H1 (cell line): Measurements from ENCODE around the gene FOXO1. TPM values are rescaled to one million over a fixed set of nuclear protein-coding genes. Genes with fewer than 3 reads are reported as not detected.

Experiments used
- BRCA1 ChIP-seq: IDR thresholded peaks from 2 replicates; pipeline ENCODE4 v1.6.1; 2012; ENCODE audit warnings: low read depth, low read length, improper control_type of control experiment
- JUN ChIP-seq: IDR thresholded peaks from 2 replicates; pipeline ENCODE4 v1.6.1; 2011; ENCODE audit warnings: low read depth, mild to moderate bottlenecking, improper control_type of control experiment, low read length
- JUND ChIP-seq: IDR thresholded peaks from 2 replicates; pipeline ENCODE4 v1.6.1; 2011; ENCODE audit warnings: mild to moderate bottlenecking, improper control_type of control experiment, low read length
- KDM4A ChIP-seq: IDR thresholded peaks from one replicate; pipeline ENCODE4 v1.7.1; 2012; ENCODE audit warnings: low read depth, mild to moderate bottlenecking, moderate library complexity, low read length, inconsistent platforms; ENCODE audit not compliant: severe bottlenecking
- TEAD4 ChIP-seq: IDR thresholded peaks from 2 replicates; pipeline ENCODE4 v1.6.1; 2012; ENCODE audit warnings: low read depth, low read length, inconsistent platforms, mixed read lengths
- polyA plus RNA-seq, 7 experiments: library from polyadenylated mRNA; depleted of rRNA in 3 of 7; stranded (reverse) in 5 of 7; unstranded in 2 of 7; fragments of >200 nt in 5 of 7; fragments of 200-250 nt in 2 of 7; gene quantifications; 1 replicate in 5 of 7; 2 replicates in 1 of 7; 4 replicates in 1 of 7; pipeline versions ENCODE4 v1.2.1 to v1.2.3, GENCODE V29; 2011 to 2013; ENCODE audit warnings: missing spikeins in 2 of 7, mixed read lengths in 2 of 7
- total RNA-seq: library from RNA; stranded (reverse); fragmentation: NEBNext Ultra II Directional; extraction: Animal tissue kit (Norgen Biotek cat#: 25700); gene quantifications from 2 replicates; pipeline ENCODE4 v1.2.1, GENCODE V29; 2021
- TF ChIP-seq, protein P1 (sequence below): fragments of 300-600 bp; sonication (generic); IDR thresholded peaks from 2 replicates; pipeline ENCODE4 v1.7.1; 2012; ENCODE audit warnings: low read length, moderate library complexity, mild to moderate bottlenecking, inconsistent platforms; ENCODE audit not compliant: insufficient replicate concordance

The FOXO1 gene
- total and polyA plus RNA-seq, 2 of the 8 experiments (the other 6 are each of a cell fraction or from before 2014, with no cell fraction given) = 35.3 to 56.9 TPM

DNA sequence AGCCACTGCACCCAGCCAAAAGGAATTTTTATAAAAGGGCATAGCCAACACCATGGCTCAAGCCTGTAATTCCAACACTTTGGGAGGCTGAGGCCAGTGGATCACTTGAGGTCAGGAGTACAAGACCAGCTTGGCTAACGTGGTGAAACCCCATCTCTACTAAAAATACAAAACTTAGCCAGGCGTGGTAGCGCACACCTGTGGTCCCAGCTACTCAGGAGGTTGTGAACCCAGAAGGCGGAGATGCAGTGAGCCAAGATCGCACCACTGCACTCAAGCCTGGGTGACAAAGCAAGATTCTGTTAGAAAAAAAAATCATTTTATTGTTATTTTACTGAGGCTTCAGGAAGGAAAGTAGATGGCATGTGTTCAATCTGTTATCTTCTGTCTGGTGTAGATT lies 31.3 kb upstream of the FOXO1 start (continued):
- TF ChIP-seq, protein P1, sequence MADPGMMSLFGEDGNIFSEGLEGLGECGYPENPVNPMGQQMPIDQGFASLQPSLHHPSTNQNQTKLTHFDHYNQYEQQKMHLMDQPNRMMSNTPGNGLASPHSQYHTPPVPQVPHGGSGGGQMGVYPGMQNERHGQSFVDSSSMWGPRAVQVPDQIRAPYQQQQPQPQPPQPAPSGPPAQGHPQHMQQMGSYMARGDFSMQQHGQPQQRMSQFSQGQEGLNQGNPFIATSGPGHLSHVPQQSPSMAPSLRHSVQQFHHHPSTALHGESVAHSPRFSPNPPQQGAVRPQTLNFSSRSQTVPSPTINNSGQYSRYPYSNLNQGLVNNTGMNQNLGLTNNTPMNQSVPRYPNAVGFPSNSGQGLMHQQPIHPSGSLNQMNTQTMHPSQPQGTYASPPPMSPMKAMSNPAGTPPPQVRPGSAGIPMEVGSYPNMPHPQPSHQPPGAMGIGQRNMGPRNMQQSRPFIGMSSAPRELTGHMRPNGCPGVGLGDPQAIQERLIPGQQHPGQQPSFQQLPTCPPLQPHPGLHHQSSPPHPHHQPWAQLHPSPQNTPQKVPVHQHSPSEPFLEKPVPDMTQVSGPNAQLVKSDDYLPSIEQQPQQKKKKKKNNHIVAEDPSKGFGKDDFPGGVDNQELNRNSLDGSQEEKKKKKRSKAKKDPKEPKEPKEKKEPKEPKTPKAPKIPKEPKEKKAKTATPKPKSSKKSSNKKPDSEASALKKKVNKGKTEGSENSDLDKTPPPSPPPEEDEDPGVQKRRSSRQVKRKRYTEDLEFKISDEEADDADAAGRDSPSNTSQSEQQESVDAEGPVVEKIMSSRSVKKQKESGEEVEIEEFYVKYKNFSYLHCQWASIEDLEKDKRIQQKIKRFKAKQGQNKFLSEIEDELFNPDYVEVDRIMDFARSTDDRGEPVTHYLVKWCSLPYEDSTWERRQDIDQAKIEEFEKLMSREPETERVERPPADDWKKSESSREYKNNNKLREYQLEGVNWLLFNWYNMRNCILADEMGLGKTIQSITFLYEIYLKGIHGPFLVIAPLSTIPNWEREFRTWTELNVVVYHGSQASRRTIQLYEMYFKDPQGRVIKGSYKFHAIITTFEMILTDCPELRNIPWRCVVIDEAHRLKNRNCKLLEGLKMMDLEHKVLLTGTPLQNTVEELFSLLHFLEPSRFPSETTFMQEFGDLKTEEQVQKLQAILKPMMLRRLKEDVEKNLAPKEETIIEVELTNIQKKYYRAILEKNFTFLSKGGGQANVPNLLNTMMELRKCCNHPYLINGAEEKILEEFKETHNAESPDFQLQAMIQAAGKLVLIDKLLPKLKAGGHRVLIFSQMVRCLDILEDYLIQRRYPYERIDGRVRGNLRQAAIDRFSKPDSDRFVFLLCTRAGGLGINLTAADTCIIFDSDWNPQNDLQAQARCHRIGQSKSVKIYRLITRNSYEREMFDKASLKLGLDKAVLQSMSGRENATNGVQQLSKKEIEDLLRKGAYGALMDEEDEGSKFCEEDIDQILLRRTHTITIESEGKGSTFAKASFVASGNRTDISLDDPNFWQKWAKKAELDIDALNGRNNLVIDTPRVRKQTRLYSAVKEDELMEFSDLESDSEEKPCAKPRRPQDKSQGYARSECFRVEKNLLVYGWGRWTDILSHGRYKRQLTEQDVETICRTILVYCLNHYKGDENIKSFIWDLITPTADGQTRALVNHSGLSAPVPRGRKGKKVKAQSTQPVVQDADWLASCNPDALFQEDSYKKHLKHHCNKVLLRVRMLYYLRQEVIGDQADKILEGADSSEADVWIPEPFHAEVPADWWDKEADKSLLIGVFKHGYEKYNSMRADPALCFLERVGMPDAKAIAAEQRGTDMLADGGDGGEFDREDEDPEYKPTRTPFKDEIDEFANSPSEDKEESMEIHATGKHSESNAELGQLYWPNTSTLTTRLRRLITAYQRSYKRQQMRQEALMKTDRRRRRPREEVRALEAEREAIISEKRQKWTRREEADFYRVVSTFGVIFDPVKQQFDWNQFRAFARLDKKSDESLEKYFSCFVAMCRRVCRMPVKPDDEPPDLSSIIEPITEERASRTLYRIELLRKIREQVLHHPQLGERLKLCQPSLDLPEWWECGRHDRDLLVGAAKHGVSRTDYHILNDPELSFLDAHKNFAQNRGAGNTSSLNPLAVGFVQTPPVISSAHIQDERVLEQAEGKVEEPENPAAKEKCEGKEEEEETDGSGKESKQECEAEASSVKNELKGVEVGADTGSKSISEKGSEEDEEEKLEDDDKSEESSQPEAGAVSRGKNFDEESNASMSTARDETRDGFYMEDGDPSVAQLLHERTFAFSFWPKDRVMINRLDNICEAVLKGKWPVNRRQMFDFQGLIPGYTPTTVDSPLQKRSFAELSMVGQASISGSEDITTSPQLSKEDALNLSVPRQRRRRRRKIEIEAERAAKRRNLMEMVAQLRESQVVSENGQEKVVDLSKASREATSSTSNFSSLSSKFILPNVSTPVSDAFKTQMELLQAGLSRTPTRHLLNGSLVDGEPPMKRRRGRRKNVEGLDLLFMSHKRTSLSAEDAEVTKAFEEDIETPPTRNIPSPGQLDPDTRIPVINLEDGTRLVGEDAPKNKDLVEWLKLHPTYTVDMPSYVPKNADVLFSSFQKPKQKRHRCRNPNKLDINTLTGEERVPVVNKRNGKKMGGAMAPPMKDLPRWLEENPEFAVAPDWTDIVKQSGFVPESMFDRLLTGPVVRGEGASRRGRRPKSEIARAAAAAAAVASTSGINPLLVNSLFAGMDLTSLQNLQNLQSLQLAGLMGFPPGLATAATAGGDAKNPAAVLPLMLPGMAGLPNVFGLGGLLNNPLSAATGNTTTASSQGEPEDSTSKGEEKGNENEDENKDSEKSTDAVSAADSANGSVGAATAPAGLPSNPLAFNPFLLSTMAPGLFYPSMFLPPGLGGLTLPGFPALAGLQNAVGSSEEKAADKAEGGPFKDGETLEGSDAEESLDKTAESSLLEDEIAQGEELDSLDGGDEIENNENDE = no peak
- TF ChIP-seq KDM4A = no peak
- no peak for TF ChIP-seq JUN
- no peak for TF ChIP-seq BRCA1
- no peak for TF ChIP-seq TEAD4
- TF ChIP-seq JUND = no peak
